ENCODE data around the gene AGTPBP1. TPM values are rescaled to one million over a fixed set of nuclear protein-coding genes. Genes with fewer than 3 reads are reported as not detected.

Gene AGTPBP1
- total RNA-seq, 1 donor, result 6.9 TPM

DNA sequence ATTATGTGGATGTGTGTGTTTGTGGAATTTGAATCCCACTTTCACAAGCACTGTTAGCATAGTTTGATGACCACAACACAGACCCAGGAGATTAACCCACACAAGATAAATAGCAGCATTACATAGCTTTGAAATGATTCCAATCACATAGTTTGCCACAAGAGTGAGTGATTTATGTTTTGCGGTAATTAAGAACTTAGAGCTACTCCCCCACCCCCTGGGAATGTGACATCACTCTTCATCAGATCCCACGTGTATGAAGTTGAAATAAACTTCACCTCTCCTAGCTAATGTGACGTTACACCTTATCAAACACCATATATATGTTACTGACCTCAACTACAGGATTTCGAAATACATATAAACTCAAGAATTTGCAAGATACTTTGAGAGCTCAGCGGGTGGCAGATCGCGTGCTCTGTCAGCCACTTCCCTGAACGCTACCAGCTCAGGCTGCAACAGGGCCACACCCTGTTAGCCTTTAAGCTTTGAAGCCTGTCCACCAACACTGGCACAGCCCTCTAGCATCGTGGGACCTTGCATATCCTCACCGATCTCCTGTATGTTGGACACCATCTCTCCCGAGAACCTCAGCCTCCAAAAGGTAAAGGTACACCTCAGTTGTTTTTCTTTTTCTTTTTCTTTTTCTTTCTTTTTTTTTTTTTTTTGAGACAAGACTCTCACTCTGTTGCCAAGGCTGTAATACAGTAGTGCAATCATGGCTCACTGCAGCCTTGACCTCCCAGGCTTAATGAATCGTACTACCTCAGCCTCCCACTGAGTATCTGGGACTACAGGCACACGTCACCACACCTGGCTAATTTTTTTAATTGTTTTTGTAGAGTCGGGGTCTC lies 1.7 kb upstream of the AGTPBP1 start:
- TF ChIP-seq, protein P1, sequence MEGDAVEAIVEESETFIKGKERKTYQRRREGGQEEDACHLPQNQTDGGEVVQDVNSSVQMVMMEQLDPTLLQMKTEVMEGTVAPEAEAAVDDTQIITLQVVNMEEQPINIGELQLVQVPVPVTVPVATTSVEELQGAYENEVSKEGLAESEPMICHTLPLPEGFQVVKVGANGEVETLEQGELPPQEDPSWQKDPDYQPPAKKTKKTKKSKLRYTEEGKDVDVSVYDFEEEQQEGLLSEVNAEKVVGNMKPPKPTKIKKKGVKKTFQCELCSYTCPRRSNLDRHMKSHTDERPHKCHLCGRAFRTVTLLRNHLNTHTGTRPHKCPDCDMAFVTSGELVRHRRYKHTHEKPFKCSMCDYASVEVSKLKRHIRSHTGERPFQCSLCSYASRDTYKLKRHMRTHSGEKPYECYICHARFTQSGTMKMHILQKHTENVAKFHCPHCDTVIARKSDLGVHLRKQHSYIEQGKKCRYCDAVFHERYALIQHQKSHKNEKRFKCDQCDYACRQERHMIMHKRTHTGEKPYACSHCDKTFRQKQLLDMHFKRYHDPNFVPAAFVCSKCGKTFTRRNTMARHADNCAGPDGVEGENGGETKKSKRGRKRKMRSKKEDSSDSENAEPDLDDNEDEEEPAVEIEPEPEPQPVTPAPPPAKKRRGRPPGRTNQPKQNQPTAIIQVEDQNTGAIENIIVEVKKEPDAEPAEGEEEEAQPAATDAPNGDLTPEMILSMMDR (IDR thresholded peaks at IDR 0.05; ENCODE audit: insufficient read depth, low read depth, low read length), result no peak
- no peak overlapping the region for H3K4me3 ChIP-seq (ENCODE audit: low read depth, low read length)
- DNase-seq (ENCODE audit: low read depth), result peak; percentile 93

DNA sequence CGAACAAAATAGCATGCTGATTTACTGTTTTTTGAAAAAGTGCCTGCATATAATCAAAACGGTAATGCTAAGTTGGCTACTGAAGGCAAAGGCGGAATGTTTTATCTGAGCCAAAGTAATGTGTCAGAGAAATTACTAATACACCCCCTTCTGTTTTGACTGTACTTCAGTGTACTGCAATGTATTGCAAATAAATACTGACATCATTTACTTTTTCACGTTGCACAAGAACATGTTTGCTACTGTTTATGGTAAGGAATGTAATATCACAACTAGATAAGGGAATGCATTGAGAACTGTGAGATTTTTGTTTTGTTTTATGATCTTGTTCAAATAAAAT lies 813 bp upstream of the AGTPBP1 start:
- peak; percentile 79 for DNase-seq (ENCODE audit: low read depth)
- TF ChIP-seq, protein P1 (IDR thresholded peaks at IDR 0.05; ENCODE audit: insufficient read depth, low read depth, low read length), result no peak
- H3K4me3 ChIP-seq (ENCODE audit: low read depth, low read length), result peak overlapping the region; percentile 65

DNA sequence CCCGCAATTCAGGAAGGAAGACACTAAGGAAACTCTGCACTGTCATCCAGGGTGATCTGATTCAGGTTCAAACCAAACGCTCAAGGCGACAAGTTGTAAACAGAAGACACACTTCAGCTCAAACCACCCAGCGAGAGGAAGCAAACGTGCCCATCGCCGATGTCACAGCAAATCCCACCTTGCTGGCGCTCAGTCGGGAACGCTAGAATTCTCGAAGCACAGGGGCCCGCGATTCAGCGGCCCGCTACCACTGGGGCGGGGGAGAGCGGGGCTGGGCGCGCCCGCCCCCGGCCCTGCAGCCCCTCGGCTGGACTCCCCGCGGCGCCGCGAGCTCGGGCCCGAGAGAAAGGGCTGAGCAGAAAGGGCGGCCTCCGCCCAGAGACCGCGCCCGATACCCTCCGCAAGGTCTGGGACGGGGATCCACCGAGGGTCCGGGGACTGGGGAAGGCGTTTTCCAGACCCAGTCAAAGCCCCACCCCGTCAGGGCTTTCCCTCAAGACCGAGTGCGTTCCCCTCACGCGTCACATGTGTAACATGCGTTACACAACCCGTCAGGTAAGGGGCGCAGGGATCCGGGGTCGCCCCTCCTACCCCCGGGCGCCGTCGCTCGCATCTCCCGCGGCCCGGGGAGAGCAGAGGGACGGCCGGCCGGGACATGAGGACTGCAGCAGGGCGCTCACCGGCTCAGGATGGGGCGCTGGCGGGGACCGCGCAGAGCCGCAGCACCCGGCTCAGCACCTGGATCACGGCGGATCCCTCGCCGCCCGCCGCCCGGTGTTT lies 469 bp downstream of the AGTPBP1 start:
- H3K4me3 ChIP-seq (ENCODE audit: low read depth, low read length), result peak overlapping the region; percentile 71
- TF ChIP-seq, protein P1 (IDR thresholded peaks at IDR 0.05; ENCODE audit: insufficient read depth, low read depth, low read length), result no peak
- DNase-seq (ENCODE audit: low read depth), result no peak

DNA sequence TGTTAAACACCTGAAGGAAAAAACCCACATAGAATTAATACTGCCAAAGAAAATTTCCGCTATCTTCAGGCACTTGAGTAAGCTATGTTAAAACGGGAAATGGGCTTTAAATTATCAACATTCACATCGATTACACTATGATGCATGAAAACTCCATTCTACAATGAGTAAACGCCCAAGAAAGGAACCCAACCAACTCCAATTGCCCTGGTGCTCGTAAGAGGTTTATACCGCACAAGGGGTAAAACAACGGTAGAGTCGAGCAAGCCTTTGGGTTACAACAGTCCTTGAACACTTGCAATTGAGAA lies 1.0 kb downstream of the AGTPBP1 start:
- TF ChIP-seq, protein P1 (IDR thresholded peaks at IDR 0.05; ENCODE audit: insufficient read depth, low read depth, low read length), result no peak
- peak overlapping the region; percentile 71 for H3K4me3 ChIP-seq (ENCODE audit: low read depth, low read length)
- peak; percentile 11 for DNase-seq (ENCODE audit: low read depth)

DNA sequence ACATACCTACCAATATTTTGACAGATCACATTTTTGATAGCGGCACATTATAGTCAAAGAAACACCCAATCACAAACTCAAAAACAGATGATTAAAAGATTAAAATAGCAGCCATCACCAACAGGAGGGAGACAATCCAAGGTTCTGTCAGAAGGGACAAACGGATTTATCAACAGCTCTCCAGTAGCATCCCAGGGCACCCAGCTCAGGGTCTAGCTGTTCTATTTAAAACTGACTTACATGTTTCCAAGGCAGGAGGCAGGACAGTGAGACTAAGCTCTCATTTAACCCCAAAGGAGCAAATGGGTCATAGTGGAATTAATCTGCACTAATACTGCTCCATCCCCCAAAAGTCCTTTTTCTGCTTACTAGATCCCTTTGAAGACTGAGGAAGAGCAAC lies 3.2 kb downstream of the AGTPBP1 start:
- TF ChIP-seq, protein P1 (IDR thresholded peaks at IDR 0.05; ENCODE audit: insufficient read depth, low read depth, low read length), result no peak

DNA sequence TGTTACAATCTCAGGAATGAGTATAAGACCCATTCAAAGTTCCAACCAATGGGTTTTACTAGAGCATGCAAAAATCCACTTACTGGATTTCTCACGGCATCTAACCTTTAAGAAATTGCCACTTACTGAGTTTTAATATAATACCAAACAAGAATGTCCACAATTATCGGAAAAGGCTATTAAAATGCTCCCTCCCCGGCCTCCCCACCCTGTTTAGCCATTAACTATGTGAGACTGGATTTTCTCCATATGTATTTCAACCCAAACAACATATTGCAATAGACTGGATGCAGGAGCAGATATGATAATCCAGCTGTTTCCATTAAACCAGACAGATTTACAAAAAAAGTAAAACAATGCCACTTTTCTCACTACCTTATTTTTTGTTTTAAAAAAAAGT lies 4.1 kb downstream of the AGTPBP1 start:
- DNase-seq (ENCODE audit: low read depth), result no peak
- TF ChIP-seq, protein P1 (IDR thresholded peaks at IDR 0.05; ENCODE audit: insufficient read depth, low read depth, low read length), result no peak
- H3K4me3 ChIP-seq (ENCODE audit: low read depth, low read length), result no peak overlapping the region

More for the DNA sequence above, 3.2 kb downstream of the AGTPBP1 start:
- no peak for DNase-seq (ENCODE audit: low read depth)
- H3K4me3 ChIP-seq (ENCODE audit: low read depth, low read length), result no peak overlapping the region
